GM19468 (cell line): Measurements from ENCODE around the gene ZNF691.

Source experiments
- ATAC-seq: cut with Tn5 transposase; IDR thresholded peaks from one replicate; pipeline ENCODE4 v1.9.1; 2021; ENCODE audit warnings: mild to moderate bottlenecking, moderate library complexity, moderate number of reproducible peaks; ENCODE audit not compliant: unreplicated experiment; ENCODE audit errors: extremely low read depth

ZNF691 gene

DNA sequence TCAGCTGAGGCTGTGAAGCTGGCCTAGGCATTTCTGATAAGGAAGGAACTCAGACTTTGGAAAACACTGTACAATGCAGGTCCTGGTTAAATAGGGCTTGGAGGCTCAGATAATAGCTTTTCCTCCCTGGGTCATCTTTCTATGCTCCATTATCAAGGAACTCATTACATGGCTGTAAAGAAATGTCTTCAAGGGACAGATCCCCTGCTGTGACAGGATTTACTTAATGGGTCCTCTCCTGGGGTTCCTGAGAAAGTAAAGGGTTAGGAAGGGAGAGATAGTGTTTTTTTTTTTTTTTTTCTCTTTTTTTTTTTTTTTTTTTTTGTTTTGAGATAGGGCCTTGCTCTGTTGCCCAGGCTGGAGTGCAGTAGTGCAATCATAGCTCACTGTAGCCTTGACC, 15.1 kb upstream of the ZNF691 start:
- no peak for ATAC-seq

DNA sequence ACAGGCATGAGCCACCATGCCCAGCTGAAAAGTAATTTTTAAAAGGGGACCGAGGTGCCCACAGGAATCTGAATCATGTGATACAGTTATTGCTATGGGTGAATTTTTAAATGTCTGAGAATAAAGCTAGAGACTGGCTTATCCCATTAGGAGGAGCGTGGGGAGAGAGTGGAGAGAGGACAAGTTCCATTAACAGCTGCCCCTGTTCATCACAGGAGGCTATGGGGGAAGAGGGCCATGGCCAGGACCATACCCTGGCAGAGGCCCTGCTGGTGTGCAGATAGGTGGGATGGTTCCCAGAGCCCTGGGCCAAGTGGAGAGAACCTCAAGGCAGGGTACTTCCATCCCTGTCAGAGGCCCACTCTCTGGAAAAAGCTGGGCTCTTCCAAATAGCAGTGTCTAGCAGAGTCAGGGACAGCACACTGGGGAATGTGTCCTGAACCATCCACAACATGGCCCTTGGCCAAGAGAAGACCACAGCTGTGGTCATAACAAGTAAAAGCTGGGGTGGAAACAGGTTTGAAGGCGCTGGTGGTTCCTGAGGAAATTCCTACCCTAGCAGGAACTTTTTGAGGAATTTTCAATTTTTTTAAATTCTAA, 13.7 kb upstream of the ZNF691 start:
- no peak for ATAC-seq

DNA sequence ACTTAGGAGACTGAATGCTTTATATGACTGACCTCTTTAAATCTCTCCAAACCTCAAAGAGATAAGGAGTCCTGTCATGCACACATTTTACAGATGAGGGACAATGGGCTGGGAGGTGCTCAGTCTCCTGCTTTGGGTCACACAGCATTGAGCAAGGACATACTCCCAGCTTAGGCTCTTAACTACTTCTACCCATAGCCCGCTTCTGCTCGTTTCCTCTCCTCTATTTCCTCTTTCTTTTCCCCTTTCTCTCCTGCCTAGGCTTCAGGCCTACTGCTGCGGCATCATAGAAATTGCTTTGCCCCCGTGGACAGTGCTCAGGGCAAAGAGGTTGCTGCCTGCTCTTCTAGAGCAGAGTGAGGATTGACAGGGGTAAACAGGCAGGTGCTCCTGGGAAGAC, 12.4 kb upstream of the ZNF691 start:
- ATAC-seq = no peak

DNA sequence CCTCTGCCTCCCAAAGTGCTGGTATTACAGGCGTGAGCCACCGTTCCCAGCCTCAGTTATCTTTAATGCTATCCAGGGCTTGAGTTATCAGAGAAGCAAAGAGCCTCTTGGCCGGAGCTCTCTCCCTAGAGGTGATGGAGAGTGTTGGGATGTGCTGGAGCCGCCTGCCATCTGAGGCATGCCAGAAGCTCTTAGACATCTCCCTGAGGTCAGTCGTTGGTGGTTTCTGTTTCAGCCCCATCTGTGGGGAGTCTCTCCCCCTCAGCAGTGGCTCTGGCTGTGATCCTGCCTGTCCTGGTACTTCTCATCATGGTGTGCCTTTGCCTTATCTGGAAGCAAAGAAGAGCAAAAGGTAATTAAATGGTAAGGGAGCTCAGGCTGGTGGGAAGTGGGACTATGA, 11.6 kb upstream of the ZNF691 start:
- ATAC-seq = no peak

DNA sequence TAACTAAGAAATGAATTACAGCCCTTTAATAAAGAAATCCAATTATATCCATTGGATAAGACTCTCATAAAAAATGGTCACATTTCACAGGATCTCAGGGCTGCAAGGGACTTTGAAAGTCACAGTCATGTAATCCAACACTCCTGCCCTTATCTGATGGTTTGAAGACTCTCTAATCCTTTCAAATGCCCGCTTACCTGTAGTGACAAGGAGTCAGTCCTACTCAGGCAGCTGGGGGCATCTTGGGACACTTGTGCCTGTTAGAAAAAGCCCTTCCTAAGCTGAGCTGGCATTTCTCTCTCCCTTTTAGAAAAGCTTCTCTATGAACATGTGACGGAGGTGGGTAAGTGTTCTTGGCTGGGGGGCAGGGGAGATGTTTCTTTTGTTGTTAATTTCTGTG, 11.0 kb upstream of the ZNF691 start:
- ATAC-seq = no peak

DNA sequence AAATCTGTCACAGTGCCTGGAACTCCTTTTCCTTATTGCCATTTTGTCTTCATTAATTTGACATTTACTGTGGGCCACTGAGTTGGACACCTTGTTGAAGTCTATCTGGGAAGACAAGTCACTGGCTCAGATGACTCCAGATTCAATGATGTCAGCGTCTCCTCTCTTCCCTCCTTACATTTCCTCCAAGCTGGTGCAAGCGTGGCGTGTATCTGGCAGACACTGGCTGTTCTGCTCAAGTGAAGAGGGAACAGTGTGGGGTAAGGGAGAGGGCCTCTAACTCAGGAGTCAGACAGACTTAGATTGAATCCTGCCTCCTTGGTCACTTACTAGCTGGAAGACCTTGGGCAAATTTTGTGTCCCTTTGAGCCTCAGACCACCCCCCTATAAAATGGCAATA, 8.7 kb upstream of the ZNF691 start:
- no peak for ATAC-seq

DNA sequence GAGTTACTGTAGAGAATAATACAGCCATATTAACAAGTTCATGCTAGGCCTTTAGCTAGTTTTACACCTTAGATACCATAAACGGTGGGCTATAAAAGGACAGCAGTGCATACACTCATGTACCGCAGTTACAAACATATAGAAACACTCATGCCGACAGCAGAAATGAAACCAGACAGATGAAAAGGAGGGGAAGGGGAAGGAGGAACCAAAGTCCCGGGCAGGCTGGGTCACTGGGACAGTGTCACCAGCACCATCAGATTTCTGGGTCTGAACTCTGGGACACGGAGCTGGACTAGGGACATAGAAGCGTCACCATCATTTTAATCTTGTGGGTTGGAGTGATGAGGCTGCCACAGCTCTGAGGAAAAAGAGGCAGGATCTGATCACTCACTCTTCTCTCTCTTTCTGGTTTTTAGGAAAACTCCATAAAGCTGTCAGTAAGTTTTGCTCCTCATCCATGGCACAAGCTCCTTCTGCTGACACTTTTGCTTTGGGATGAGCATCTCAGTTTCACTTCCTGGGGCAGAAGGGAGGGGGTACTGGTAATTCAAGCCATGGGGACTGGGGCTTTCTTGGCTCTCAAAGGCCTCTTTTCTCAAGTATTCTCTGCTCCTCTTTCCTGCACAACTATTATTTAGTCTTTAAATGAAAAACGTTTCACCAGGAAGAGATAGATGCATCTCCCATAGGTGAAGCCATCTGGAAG, 7.8 kb upstream of the ZNF691 start:
- no peak for ATAC-seq

DNA sequence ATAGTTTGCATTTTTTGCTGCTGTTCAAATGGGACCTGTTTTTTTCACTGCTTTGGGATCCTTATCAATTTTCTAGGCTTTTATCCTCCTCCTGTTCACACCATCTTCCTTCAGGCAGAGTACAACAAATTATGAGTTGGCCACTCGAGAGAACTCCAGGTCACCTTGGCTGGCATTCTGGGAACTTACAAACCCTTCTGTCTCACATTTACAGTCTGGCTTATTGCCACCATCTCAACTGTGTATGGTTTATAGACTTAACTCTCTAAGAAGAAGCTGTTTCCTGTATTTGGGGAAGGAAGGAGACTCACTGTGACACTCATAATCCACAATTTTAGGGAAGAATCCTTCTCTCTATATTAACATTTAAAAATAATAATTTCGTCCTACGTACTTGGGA, 5.4 kb upstream of the ZNF691 start:
- ATAC-seq = no peak

DNA sequence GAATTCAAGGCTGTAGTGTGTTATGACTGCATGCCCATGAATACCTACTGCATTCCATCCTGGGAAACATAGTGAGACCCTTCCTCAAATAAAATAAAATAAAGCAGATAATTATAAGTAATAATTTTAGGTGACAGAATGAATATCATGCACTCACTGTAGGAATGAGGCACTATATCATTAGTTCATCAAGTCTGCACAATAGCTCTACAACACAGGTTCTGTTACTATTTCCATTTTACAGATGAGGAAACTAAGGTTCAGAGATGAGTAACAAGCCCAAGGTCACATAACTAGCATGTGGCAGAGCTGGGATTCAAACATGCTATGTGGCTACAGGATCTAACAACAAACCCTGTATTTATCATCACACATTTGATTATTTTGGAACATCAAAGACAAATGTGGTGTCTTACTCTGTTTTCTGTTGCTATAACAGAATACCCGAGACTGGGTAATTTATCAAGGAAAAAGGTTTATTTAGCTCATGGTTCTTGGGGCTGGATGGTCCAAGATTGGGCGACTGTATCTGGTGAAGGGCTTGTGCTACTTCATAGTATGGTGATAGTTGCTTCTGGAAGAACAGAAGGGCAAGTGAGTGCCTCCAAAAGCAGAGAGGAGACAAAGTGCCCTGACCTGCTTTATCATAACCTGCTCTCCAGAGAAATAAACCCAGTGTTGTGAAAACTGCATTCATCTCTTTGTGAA, 4.8 kb upstream of the ZNF691 start:
- ATAC-seq = no peak

DNA sequence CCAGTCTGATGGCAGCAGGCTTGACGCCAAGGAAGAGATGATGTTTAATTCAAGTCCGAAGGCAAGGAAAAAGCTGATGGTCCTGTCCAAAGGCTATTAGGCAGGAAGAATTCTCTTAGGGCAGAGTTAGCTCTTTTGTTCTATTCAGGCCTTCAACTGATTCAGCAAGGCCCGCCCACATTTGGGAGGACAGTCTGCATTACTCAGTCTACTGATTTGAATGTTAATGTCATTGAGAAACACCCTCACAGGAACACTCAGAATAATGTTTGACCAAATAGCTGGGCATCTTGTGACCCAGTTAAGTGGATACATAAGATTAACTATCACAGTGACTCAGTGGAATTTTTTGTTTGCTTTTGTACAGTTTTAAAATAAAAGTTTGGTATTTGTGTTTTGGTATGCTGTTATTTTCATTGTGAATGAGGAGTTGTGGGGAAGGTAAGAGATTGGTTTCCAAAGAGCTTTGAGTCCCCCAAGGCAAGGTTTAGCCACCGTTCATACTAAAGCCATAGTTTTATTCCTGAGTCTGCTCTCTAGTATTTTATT, 1.7 kb upstream of the ZNF691 start:
- no peak for ATAC-seq

DNA sequence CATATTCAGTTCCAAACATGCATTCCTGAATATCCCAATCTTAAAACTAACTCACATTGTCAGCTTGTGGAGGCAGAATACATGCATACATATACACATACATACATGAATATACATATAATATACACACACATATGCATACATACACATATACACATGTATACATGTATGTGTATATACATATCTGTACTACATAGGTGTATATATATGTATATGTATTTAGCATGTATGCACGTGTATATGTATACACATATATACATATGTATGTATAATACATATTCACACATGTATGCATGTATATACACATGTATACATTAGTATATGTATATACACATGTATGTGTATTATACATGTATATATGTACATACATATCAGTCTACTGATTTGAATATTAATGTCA, 1.2 kb upstream of the ZNF691 start:
- ATAC-seq = no peak

DNA sequence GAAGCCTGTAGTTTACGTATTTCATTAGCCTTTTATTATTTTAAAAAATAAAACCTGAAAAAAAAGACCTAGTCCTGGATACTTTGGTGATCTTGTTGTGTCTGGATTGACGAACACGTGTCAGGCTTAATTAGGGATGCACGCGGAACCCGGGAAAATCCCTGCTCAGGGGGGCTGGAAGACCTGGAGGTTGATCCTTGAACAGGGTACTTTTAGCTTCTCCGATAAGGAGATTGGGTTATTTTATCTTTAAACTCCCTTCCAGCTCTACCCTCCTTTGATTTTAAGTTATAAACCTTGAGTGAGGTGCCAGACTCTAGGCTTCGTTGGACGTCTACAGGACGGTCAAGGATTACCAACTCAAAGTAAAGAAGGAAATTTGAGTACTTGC, 552 bp upstream of the ZNF691 start:
- ATAC-seq = peak; percentile 5

DNA sequence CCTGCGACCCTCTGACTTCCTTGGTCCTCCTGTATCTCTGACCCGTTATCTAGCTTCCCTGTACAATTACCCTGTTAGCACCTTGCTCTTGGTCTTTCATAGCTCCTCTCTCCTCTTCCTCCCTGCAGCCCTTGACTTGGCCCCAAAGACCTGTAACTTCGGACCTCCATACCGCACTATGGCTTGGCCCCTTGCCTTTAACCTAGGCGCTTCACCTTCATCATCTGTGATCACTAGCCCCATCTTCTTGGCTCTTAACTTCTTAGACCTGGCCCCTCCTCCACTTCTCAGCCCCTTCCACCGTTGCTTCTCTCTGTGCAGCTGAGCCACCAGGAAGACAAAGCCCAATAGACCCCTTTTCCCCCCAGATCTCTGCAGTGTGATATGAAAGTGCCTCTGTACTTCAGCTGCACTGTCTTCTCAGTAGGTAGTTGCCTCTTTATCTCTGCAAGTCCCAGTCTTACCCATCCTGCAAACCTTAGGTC, 740 bp downstream of the ZNF691 start:
- no peak for ATAC-seq

DNA sequence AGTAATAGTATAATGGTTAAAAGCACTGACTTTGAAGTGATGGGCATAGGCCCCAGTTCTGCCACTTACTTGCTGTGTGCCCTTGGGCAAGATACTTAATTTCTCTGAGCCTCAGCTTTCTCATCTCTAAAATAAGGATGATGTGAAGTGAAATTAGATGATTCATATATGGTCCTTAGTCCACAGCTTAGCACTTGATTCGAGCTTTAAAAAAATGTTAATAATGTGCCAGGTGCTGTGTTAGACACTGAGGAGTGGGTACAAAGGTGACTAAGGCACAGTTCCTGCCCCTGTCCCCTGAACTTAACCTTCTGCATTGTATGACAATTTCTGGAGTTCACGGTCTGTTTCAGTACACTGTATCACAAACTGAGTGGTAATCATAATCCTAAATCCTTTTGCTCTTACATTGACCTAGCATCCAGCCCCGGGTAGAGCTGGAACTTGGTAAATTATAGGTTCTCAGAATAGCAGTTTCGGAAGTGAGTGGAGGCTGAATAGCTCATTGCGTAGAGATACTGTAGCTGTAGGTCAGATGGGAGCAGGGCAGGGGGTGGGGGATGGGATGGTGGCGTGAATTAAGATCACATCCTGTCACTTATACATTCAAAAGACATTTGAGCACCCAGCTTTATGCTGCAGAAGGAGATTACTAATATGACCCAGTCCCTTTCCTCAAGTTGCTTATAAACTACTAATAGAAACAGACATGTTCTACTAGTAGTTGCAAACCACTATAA, 1.5 kb downstream of the ZNF691 start:
- ATAC-seq = no peak

DNA sequence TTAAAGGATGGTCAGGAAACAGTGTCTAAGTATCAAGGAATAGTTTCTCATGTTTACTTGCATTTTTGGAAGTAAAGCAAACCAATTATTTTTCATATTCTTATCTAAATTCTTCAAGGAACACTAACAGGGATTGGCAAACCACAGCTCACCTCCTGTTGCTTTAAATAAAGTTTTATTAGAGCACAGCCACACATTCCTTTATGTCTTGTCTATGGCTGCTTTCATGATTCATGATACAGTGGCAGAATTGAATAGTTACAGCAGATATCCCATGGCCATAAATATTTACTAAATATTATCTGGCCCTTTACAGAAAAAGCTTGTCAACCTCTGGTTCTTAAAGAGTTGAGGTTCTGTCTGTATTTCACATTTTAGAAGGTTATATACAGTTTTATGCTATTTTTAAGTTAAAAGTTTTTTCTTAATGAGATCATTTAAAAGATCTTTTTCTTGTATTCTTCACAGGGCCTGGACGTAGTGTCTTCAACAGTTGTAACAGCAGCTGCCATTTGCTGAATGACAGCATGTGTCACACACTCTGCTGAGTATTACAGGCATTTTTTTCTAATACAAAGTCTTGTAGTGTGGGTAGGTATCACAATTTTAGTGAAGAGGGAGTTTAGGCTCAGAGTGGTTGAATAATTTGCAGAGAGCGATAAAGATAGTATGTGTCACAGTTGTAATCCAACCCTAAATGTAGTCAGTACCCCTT, 2.6 kb downstream of the ZNF691 start:
- no peak for ATAC-seq

DNA sequence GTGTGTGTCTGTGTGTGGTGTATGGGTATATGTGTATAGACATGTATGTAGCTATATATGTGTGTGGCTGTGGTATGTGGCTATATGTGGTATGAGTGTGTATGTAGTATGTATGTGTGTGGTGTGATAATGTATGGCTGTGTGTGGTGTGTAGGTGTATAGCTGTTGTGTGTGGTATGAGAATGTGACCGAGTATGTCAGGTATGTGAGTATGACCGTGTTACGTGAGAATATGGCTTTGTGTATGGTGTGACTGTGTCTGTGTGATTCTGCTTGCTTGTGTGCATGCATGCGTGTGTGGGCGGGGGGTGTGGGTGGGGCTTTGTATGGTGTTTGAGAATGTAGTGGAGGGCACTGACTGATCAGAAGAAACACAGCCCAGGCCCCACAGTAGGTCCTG, 3.5 kb downstream of the ZNF691 start:
- ATAC-seq = no peak

DNA sequence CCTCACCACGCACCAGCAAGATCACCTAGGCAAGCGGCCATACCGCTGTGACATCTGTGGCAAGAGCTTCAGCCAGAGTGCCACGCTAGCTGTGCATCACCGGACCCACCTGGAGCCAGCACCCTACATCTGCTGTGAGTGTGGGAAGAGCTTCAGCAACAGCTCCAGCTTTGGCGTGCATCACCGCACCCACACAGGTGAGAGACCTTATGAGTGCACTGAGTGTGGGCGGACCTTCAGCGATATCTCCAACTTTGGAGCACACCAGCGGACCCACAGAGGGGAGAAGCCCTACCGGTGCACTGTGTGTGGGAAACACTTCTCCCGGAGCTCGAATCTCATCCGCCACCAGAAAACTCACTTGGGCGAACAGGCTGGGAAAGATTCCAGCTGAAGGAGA, 5.0 kb downstream of the ZNF691 start:
- ATAC-seq = no peak

DNA sequence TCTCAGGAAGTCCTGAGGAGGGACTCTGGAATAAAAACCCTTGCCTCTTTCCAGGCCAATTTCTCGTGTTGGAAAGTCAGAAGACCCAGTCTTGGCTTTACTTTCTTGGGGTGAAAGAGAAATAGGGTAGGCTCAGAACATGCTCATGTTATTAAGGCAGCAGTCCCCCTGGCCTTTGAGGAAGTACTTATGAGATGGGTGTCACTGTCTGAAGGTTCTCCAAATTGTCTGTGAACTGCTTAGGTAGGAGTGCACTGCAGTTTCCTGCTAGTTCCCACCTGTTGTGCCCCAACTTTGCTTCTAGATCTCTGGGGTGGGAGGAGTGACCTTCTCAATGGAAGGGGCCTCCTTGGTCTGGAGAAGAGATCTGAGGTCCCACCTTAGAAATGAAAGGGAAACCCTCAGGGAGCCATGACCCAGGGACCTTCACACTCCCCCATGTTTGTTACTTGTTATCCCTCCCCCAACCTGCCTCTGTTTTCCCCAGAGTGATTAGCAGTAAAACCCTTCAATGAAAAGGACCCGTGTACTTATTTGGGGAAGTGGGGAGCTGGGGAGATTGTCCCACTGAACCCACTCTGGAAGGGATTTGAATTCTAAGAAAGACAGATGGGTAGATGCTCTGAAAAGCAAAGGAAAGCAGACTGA, 5.7 kb downstream of the ZNF691 start:
- ATAC-seq = no peak

DNA sequence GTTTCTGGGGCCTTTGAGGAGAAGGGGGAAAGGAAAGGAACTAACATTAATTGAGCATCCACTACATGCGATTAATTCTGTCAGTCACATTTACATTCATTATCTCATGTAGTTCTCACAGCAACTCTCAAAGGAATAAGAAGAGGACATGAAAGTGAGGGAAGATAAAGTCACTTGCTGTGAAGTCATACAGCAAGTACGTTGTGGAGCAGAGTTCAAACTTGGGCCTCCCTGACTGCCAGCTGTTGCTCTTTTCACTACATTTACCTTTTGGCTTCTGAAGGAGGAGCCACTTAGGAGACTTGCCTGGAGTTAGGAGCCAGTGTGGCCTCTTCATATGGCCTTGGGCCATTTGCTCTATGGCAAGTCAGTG, 6.2 kb downstream of the ZNF691 start:
- no peak for ATAC-seq
